ENCODE data around the gene TAS2R16.

TAS2R16 gene

GRCh38 chr7:122995600-122995999 is at the start of gene TAS2R16:
TSS of gene TAS2R16 (minus strand) at chr7:122995700. CDS start at chr7:122995634, 66 bp downstream.
- no peak for DNase-seq

- DNase-seq: no peak
Observed at GRCh38 chr7:123043642-123044041, 48.1 kb upstream of the TAS2R16 start.

- no peak for DNase-seq
Observed at GRCh38 chr7:123041101-123041500, 45.6 kb upstream of the TAS2R16 start.

- no peak for DNase-seq
Observed at GRCh38 chr7:123039269-123039668, 43.8 kb upstream of the TAS2R16 start.

- no peak for DNase-seq
Observed at GRCh38 chr7:123034106-123034505, 38.6 kb upstream of the TAS2R16 start.

- DNase-seq: no peak
Observed at GRCh38 chr7:123030631-123031030, 35.1 kb upstream of the TAS2R16 start.

- no peak for DNase-seq
Observed at GRCh38 chr7:123028339-123028738, 32.8 kb upstream of the TAS2R16 start.

- no peak for DNase-seq
Observed at GRCh38 chr7:123026251-123026650, 30.8 kb upstream of the TAS2R16 start.

- DNase-seq: no peak
Observed at GRCh38 chr7:123024989-123025758, 29.7 kb upstream of the TAS2R16 start.

GRCh38 chr7:123023126-123023525 is 27.6 kb upstream of the TAS2R16 start:
- DNase-seq: no peak

GRCh38 chr7:123022576-123022975 is 27.1 kb upstream of the TAS2R16 start:
- no peak for DNase-seq

GRCh38 chr7:123012435-123012834 is 16.9 kb upstream of the TAS2R16 start:
- no peak for DNase-seq

GRCh38 chr7:123011766-123012369 is 16.4 kb upstream of the TAS2R16 start:
- DNase-seq: no peak

GRCh38 chr7:123004931-123005330 is 9.4 kb upstream of the TAS2R16 start:
- no peak for DNase-seq

- no peak for DNase-seq
Observed at GRCh38 chr7:123003539-123004126, 8.1 kb upstream of the TAS2R16 start.

GRCh38 chr7:122989577-122989976 is 5.9 kb downstream of the TAS2R16 start:
- no peak for DNase-seq

GRCh38 chr7:122989041-122989440 is 6.5 kb downstream of the TAS2R16 start:
- DNase-seq: no peak

- no peak for DNase-seq
Observed at GRCh38 chr7:122988333-122988732, 7.2 kb downstream of the TAS2R16 start.

GRCh38 chr7:122987463-122987862 is 8.0 kb downstream of the TAS2R16 start:
- no peak for DNase-seq

GRCh38 chr7:122984021-122984420 is 11.5 kb downstream of the TAS2R16 start:
- DNase-seq: no peak

- DNase-seq: no peak
Observed at GRCh38 chr7:122983261-122983660, 12.2 kb downstream of the TAS2R16 start.

GRCh38 chr7:122975341-122975740 is 20.2 kb downstream of the TAS2R16 start:
- no peak for DNase-seq

- DNase-seq: no peak
Observed at GRCh38 chr7:122974229-122974628, 21.3 kb downstream of the TAS2R16 start.

- no peak for DNase-seq
Observed at GRCh38 chr7:122972056-122972455, 23.4 kb downstream of the TAS2R16 start.
